HG02623 (cell line): ENCODE data around the gene PDS5B.
"Not testable (repeated sequence)": the region's sequence is repeated elsewhere in the genome, so short reads cannot be mapped to it uniquely, and the experiment has no call there.

Source experiments
- ATAC-seq: cut with Tn5 transposase; IDR thresholded peaks from one replicate; pipeline ENCODE4 v1.9.1; 2021; ENCODE audit warnings: moderate library complexity; ENCODE audit not compliant: unreplicated experiment

PDS5B gene

DNA sequence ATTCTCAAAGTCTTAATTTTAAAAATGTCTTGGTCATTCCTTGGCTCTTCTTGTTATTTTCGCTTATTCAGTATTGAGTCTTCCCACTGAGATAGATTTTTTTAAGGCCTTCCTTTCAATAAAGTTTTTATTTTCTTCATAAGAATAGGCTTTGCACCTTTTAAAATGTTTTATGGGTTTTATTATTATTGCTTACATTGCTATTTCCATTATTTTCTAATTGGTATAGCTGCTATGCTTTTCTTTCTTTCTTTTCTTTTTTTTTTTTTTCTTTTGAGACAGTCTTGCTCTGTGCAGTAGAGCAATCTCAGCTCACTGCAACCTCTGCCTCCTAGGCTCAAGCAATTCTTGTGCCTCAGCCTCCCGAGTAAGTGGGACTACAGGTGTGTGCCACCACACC is 195.7 kb downstream of the PDS5B start:
- no peak for ATAC-seq

DNA sequence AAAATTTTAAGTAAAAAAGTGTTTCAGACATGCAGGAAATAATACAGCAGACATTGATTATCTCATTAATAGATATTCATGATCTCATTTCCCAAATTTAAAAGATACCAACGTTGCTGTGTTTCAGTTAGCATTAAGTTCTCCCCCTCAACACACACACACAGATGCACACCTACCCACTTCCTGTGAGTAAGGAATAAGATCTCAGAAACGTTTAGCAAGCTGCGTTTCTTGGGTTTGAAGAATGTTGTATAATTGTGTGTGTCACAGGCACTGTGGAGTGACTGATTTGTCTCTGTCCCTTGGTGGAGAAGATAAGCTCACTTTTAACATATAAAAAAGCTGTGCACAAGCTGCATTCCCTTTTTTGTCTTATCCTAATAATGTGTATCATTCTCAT is 196.8 kb downstream of the PDS5B start:
- no peak for ATAC-seq

DNA sequence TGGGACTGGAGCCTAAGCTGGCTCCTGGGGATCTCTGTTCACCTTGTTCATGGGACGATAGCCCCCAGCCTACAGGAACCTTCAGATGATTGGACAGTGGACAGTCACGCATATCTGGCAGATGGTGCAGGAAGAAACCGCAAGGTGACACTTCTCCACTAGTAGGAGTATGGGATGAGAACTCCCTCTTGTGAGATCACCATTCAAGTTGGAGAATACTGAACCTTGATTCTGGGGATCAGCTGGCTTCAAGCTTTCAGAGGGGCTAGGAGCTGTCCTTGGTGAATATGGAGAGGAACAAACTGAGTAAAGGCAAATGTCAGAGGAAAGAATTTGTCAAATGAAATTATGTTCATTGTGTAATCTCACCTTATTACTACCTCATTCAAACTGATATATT is 204.5 kb downstream of the PDS5B start:
- ATAC-seq = no peak

DNA sequence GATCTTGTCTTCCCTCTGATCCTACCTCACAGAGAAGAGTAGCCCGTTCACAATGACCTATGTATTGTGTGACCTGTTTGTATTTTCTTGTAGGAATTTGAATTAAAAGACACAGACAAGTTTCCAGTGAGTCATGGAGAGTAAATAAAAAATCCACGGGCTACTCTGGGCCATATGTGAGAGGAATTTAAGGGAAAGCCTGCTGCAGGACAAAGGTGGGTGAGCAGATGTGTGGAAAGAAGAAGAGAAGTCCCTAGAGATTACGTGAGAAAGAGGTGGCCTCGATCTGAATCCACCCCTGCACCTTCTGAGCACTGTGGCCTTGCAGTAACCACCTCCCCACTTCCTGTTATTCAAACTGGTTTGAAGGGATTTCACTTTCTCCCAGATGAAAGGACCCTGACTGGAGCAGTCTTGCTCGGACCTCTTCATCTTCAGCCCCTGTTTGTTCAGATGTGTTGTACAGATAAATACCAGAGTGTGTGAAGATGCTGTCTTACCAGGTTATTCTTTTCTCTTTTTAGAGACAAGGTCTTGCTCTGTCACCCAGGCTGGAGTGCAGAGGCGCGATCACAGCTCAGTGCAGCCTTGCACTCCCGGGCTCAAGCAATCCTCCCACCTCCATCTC is 205.4 kb downstream of the PDS5B start:
- peak; percentile 79 for ATAC-seq

DNA sequence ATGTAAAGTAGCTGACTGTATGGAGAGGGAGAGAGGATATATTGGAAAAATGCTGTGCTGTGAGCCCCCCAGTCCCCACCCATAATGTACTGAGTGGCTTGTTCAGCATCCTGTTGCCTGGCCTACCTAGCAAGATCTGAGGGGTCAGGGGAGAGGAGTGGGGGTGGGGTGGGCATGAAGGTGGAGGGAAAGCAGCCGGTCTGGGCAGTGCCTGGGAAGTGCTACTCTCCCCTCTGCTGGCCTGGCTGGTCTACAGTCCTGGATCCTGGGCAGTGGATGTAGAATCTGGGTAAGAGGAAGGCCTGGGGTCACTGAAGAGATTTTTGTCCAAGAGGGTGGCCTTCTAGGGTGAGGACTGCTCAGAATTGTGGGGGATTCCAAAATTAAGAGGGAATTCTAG is 210.5 kb downstream of the PDS5B start:
- ATAC-seq = no peak

DNA sequence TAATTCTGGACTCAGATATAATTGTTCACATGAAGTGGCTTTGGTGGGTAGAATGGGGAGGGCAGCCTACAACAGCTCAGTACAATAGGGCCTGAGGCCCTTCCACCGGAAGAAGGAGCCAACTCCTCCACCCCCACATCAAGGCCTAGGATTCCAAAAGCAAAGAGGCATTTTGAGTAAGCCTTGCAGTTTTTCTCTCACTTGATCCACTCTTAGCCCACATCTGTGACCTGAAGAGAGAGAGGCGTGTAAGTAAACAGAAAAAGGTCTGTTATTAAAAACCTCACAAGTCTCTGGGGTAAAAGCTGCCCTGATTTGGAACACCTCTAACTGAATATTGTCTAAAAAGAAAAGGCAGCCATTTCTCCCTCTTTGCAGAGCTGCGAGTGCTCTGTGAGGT is 215.9 kb downstream of the PDS5B start:
- no peak for ATAC-seq

DNA sequence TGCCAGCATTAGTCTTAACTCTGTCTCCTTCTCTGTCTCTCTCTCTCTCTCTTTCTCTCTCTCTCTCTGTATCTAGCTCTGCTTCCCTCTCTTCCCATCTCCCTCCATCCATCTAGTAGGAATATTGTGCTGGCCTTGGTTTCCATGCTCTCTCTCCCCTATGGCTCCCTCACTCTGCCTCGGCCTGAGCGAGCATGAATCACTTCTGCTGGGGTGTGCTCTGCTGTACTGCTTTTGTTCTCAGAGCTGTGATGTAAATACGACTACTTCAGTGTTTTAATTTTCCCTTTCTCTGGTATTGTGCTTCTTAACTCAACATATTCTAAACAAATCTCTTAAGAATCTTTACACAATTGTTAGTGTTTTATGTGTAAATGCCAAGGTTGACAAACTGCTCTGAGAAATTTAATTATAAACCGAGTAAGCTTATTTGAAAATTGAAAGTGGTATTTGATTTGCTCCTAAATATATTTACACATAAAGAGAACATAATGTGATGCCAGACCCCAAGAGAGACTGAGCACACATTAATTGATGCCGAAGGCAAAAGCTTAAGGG is 218.5 kb downstream of the PDS5B start:
- ATAC-seq = no peak

DNA sequence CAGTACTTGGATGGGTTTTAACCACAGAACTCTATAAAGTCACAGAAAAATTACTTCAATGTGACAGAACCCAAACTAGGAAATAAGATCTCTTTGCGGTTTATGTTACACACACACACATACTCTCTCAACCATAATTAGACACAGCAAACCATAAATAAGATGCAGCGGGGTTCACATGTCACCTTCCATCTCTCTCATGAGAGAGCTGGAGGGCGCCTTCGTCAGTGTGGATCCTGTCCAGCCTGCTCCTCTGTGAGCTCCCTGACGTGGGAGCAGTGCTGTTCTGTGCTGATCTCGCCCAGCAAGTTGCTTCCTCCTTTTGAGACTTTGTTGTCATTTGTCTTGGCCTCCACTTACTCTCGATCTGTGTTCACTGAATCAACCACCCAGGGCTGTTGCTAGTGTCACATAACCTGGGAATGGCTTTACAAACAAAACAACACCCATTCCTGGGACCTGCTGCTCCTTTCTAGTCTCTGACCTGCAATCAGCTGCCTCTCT is 225.1 kb downstream of the PDS5B start:
- ATAC-seq = peak; percentile 82

DNA sequence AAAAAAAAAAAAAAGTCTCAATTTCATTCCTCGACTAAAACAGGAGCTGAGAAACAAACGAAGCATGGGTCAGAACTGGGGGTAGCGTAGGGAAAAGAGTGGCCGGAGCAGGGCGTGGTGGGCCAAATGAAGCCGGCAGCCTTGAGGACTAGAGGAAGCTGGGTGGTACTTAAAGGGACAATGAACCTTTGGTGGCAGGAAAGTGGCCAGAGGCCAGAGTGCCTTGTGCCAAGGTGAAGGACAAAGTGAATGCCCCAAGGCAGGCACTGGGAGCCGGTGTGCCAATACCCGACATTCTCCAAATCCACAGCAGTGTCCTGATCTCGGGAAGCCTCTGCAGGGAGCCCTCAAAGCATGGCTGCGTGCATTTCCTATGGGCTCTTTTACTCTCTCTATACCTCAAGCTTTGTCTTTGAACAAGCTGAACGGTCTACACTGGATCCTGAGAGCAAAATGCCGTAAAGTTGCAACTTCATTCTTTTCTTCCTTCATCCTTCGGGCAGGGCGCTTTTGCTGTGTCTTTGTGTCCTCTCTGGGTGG is 235.0 kb downstream of the PDS5B start:
- no peak for ATAC-seq

DNA sequence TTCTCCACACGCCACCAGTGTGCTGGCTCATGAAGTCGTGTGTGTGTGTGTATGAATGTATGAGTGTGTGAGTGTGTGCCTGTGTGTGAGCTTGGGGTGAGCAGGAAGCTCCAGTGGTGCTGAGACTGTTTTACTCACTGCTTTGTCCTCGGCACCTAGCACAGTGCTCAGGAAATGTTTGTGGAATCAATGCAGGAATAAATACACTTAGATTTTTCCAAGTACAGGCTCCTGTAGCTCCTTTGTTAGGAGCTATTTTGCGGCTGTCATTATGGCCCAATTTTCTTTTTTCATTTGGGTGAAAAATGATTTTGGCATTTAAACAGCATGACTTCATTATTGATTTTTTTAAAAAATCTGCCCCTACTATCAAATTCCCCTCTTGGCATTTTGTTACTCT is 236.5 kb downstream of the PDS5B start:
- ATAC-seq = no peak

DNA sequence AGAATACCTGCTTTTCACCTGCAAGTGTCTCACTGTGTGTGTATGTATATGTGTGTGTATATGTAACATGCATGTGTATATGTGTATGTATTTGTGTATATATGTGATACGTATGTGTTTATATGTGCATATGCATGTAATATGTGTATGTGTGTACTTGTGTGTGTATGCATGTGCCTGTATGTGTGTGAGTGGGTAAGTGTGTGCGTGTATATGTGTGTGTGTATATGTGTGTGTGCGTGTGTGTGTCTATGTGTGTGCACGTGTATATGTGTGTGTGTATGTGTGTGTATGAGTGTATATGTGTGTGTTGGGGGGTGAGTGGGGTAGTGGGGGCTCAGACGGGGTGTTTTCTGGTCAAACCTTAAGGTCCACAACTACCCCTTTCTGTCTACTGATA is 237.3 kb downstream of the PDS5B start:
- no peak for ATAC-seq

DNA sequence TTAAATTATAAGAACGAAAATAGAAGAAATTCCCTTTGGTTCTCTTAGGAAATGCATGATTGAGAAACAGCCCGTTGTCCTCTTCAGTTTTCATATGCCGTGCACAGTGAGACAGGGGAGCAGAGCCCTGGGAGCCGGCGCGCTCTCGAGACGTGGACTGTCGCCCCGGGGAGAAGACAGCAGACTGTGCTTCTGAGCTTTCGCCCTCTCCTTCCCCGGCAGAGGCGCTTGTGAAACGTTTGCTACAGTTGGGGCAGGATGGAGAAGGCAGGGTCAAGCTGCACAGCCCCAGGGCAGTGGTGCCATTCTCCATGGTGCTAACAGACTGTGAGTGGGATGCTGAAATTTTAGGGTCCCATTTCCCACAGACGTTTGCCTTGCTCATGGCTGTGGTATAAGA is 237.8 kb downstream of the PDS5B start:
- ATAC-seq = no peak

DNA sequence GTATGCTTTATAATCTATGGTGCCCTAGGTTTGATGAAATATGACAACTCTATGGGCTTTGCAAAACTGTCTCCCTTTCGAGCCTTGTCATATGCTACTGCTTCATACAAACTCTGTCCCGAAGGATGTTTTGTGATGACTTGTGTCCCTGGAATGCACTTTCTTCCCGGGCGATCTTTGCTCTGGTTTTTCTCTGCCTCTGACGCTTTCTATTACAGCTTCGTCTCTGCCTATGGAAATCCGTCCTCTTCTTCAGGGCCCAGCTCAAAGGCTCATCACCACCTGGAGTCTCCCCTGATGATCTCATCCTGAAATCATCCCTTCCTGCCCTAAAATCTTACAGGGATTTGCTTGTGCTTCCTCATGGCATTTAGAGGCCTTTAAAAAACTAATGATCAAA is 238.4 kb downstream of the PDS5B start:
- no peak for ATAC-seq

DNA sequence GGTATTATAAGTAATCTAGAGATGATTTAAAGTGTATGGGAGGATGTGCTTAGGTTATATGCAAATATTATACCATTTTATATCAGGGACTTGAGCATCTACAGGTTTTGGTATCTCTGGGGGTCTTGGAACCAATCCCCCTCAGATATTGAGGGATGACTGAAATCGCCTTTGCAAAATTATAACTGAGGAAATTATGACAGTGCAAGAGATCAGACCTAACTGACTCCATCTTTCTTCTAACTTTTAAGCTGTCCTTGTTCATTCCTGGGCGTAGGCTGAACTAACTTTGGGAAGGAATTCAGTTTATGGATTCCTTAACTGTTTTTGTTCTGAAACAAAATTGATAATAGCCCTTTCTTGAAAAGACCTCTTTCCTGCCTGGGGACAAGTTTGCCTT is 239.2 kb downstream of the PDS5B start:
- ATAC-seq = no peak

DNA sequence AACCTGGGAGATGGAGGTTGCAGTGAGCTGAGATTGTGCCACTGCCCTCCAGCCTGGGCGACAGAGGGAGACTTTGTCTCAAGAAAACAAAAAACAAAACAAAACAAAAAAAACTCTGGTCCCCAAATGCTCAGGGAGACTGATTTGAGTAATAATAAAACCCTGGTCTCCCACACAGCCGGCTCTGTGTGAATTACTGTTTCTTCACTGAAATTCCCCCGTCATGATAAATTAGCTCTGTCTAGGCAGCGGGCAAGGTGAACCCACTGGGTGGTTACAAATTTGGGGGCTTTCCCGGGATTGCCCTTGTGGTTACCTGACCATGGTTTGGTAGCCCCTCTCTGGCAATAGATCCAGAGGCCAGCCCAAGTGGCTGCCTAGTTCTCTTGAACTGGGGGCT is 240.1 kb downstream of the PDS5B start:
- not testable (repeated sequence) for ATAC-seq
